ENCODE data around the gene ATG3. TPM values are rescaled to one million over a fixed set of nuclear protein-coding genes. Genes with fewer than 3 reads are reported as not detected.

The ATG3 gene
- total and polyA plus RNA-seq, 2 donors (not counting 3 experiments of a cell fraction or from before 2014, with no cell fraction given): 36.0 to 62.4 TPM

DNA sequence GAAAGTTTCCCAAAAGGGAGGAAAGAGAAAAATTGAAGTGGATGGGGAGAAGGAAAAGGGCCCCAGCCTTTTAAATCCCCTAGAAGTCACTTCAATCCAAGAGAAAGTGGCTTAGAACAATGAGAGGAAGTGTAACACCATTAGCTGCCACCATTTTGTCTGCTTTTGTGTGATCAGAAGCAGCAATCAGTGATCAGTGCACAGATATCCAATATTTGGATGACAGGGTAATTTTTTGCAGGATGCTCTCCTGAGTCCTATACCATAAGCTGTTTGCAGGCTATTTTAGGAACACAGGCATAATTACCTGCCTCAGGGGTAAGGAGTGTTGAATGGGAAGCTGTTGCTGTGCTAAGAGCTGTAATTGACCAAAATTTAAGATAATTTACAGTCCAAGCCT is 31.5 kb upstream of the ATG3 start:
- DNase-seq (ENCODE audit: low read depth, low spot score): no peak
- no peak overlapping the region for H2AFZ ChIP-seq (ENCODE audit: low read depth, low read length)
- H3K9ac ChIP-seq (replicated peaks; ENCODE audit: extremely low read depth, insufficient read depth, low read length): no peak overlapping the region
- H3K4me3 ChIP-seq (replicated peaks in 1 of 3; ENCODE audit: insufficient read depth in 1 of 3, low read depth in 1 of 3, low read length in 3 of 3): no peak overlapping the region
- peaks cover 14% of the 10 kb centered on the region for H3K4me1 ChIP-seq (ENCODE audit: control insufficient read depth, extremely low read depth, insufficient read depth, low read length)
- no peaks in the 10 kb centered on the region for H3K79me2 ChIP-seq (ENCODE audit: control insufficient read depth, insufficient read depth, low read length)
- H3K9me3 ChIP-seq (replicated peaks; ENCODE audit: control insufficient read depth, insufficient read depth, low read length): no peaks in the 10 kb centered on the region
- no peak overlapping the region for H3K4me2 ChIP-seq (ENCODE audit: insufficient read depth, low read length)
- intact Hi-C loops (cut with micrococcal nuclease): no loop called here
- CTCF ChIA-PET: no interaction called here
- no peaks in the 10 kb centered on the region for H4K20me1 ChIP-seq (replicated peaks; ENCODE audit: control insufficient read depth, extremely low read depth, insufficient read depth, low read length)
- H3K36me3 ChIP-seq (ENCODE audit: control insufficient read depth in 2 of 2, extremely low read depth in 1 of 2, insufficient read depth in 2 of 2, low read length in 2 of 2): no peaks in the 10 kb centered on the region
- TF ChIP-seq POLR2AphosphoS5 (IDR thresholded peaks at IDR 0.05; ENCODE audit: insufficient read depth, low read depth, low read length) (no peak), FOS (IDR thresholded peaks at IDR 0.05; ENCODE audit: borderline replicate concordance, insufficient read depth, low read length) (no peak), JUN (IDR thresholded peaks at IDR 0.05; ENCODE audit: borderline replicate concordance, insufficient read depth, insufficient read length, low read depth) (no peak), GATA2 (IDR thresholded peaks at IDR 0.05; ENCODE audit: insufficient read depth, insufficient read length, low read depth, low read length) (no peak), POLR2A (IDR thresholded peaks at IDR 0.05; ENCODE audit: low read depth, low read length) (no peak), EZH2 (IDR thresholded peaks at IDR 0.05; ENCODE audit: borderline replicate concordance, low read depth, low read length, severe bottlenecking) (no peak), MYC (IDR thresholded peaks at IDR 0.05; ENCODE audit: low read depth, low read length) (no peak)
- TF ChIP-seq, protein P1, sequence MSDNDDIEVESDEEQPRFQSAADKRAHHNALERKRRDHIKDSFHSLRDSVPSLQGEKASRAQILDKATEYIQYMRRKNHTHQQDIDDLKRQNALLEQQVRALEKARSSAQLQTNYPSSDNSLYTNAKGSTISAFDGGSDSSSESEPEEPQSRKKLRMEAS (IDR thresholded peaks at IDR 0.05; ENCODE audit: insufficient read depth, insufficient read length): no peak
- TF ChIP-seq, protein P2, sequence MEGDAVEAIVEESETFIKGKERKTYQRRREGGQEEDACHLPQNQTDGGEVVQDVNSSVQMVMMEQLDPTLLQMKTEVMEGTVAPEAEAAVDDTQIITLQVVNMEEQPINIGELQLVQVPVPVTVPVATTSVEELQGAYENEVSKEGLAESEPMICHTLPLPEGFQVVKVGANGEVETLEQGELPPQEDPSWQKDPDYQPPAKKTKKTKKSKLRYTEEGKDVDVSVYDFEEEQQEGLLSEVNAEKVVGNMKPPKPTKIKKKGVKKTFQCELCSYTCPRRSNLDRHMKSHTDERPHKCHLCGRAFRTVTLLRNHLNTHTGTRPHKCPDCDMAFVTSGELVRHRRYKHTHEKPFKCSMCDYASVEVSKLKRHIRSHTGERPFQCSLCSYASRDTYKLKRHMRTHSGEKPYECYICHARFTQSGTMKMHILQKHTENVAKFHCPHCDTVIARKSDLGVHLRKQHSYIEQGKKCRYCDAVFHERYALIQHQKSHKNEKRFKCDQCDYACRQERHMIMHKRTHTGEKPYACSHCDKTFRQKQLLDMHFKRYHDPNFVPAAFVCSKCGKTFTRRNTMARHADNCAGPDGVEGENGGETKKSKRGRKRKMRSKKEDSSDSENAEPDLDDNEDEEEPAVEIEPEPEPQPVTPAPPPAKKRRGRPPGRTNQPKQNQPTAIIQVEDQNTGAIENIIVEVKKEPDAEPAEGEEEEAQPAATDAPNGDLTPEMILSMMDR (IDR thresholded peaks at IDR 0.05; ENCODE audit: extremely low read depth in 1 of 2, insufficient read depth in 1 of 2, low read depth in 1 of 2, low read length in 2 of 2): no peak
- no peaks in the 10 kb centered on the region for H3K9me1 ChIP-seq (replicated peaks; ENCODE audit: control insufficient read depth, extremely low read depth, insufficient read depth, low read length)
- POLR2A ChIA-PET: no interaction called here
- FAIRE-seq: no peak
- no peaks in the 10 kb centered on the region for H3K27me3 ChIP-seq (ENCODE audit: control insufficient read depth in 2 of 2, insufficient read depth in 2 of 2, low read length in 2 of 2)
- no TSS peak for BruUV-seq (replicated peaks)
- dilution Hi-C loops (cut with MboI; ENCODE audit: extremely low pct_ligation_motif_present, low sequenced_read_pairs): no loop called here
- no peak overlapping the region for H3K27ac ChIP-seq (ENCODE audit: insufficient read depth, low read depth, low read length)

Measured in endothelial cell of umbilical vein (primary cell).